Measurements from ENCODE around the gene FAT3.

Gene FAT3

DNA sequence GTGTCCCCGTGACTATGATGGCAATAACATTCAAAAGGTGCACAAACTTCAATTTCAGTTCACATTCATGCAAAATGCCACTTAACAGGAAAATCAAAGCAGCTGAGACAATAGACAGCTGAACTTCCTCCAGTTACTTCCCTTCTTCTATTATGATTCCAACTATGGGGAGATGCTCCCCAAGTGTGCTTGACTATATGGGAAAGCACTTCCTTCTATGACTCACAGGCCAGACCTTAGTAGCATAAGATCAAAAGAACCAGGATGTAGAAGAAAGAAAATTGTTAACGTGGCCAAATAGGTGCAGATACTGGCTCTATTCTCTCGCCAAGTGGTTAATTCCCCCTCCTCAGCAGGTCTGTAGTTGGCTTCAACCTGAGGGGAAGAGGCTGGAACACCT lies 7.8 kb upstream of the FAT3 start:
- Histone ChIP-seq H3K27me3 (ENCODE audit: insufficient read depth, low read length) (no peaks in the 10 kb centered on the region), H3K9ac (ENCODE audit: low read length) (no peak overlapping the region), H4K12ac (ENCODE audit: low read depth, low read length) (no peak overlapping the region), H2AK5ac (ENCODE audit: low read length) (no peak overlapping the region), H4K8ac (ENCODE audit: low read depth, low read length) (no peak overlapping the region), H2BK12ac (ENCODE audit: low read length) (no peak overlapping the region), H3K79me1 (ENCODE audit: low read length) (no peaks in the 10 kb centered on the region), H3K27ac (ENCODE audit: low read depth, low read length) (no peak overlapping the region), H3K79me2 (ENCODE audit: control insufficient read depth, insufficient read depth, low read length, poor library complexity) (no peaks in the 10 kb centered on the region), H3K4me1 (ENCODE audit: control insufficient read depth in 1 of 2, insufficient read depth in 2 of 2, low read length in 2 of 2) (no peaks in the 10 kb centered on the region), H2BK5ac (ENCODE audit: low read depth, low read length, poor library complexity) (no peak overlapping the region), H3K9me3 (ENCODE audit: insufficient read depth, low read depth, low read length) (no peaks in the 10 kb centered on the region), H3K4me2 (ENCODE audit: low read length) (no peak overlapping the region), H3K4me3 (ENCODE audit: low read depth, low read length) (no peak overlapping the region), H3K14ac (ENCODE audit: low read length) (no peak overlapping the region), H3K23ac (ENCODE audit: low read length) (no peak overlapping the region), H2BK120ac (ENCODE audit: insufficient read depth, low read length, poor library complexity) (no peak overlapping the region), H2AFZ (ENCODE audit: insufficient read depth, low read length, poor library complexity) (no peak overlapping the region), H3K36me3 (ENCODE audit: control insufficient read depth in 1 of 2, insufficient read depth in 2 of 2, low read length in 2 of 2) (no peaks in the 10 kb centered on the region), H4K91ac (ENCODE audit: low read depth, low read length) (no peak overlapping the region), H3K18ac (ENCODE audit: low read length) (no peak overlapping the region), H3K4ac (ENCODE audit: low read depth, low read length) (no peak overlapping the region)
- no peak for DNase-seq
- no CpG with 5 or more reads among the region's 3 CpGs for WGBS (ENCODE audit: extremely low coverage, insufficient coverage, insufficient read length)

DNA sequence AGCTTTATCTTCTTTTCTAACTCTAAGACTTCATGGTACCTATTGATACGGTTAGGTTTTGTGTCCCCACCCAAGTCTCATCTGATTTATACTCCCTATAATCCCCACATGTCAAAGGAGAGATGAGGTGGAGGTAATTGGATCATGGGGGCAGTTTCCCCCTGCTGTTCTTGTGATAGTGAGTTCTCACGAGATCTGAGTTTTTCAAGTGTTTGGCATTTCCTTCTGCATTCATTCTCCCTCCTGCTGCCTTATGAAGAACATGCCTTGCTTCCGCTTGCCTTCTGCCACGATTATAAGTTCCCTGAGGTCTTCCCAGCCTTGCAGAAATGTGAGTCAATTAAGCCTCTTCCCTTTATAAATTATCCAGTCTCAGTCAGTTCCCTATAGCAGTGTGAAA lies 5.1 kb upstream of the FAT3 start:
- H4K12ac ChIP-seq (ENCODE audit: low read depth, low read length), result no peak overlapping the region
- peaks cover 0 to 4% of the 10 kb centered on the region in 2 experiments for H3K4me1 ChIP-seq (ENCODE audit: control insufficient read depth in 1 of 2, insufficient read depth in 2 of 2, low read length in 2 of 2)
- H3K4me2 ChIP-seq (ENCODE audit: low read length), result no peak overlapping the region
- no peak for DNase-seq
- H3K4ac ChIP-seq (ENCODE audit: low read depth, low read length), result no peak overlapping the region
- no peak overlapping the region for H3K18ac ChIP-seq (ENCODE audit: low read length)
- no peaks in the 10 kb centered on the region for H3K9me3 ChIP-seq (ENCODE audit: insufficient read depth, low read depth, low read length)
- no peak overlapping the region for H3K4me3 ChIP-seq (ENCODE audit: low read depth, low read length)
- no peak overlapping the region for H3K27ac ChIP-seq (ENCODE audit: low read depth, low read length)
- H3K9ac ChIP-seq (ENCODE audit: low read length), result no peak overlapping the region
- H3K14ac ChIP-seq (ENCODE audit: low read length), result no peak overlapping the region
- no peak overlapping the region for H2AK5ac ChIP-seq (ENCODE audit: low read length)
- H3K27me3 ChIP-seq (ENCODE audit: insufficient read depth, low read length), result peaks cover 2% of the 10 kb centered on the region
- H4K8ac ChIP-seq (ENCODE audit: low read depth, low read length), result no peak overlapping the region
- no peak overlapping the region for H2BK120ac ChIP-seq (ENCODE audit: insufficient read depth, low read length, poor library complexity)
- no peaks in the 10 kb centered on the region for H3K36me3 ChIP-seq (ENCODE audit: control insufficient read depth in 1 of 2, insufficient read depth in 2 of 2, low read length in 2 of 2)
- H3K79me1 ChIP-seq (ENCODE audit: low read length), result no peaks in the 10 kb centered on the region
- H3K23ac ChIP-seq (ENCODE audit: low read length), result no peak overlapping the region
- H4K91ac ChIP-seq (ENCODE audit: low read depth, low read length), result no peak overlapping the region
- H2AFZ ChIP-seq (ENCODE audit: insufficient read depth, low read length, poor library complexity), result no peak overlapping the region
- no peak overlapping the region for H2BK12ac ChIP-seq (ENCODE audit: low read length)
- no peak overlapping the region for H2BK5ac ChIP-seq (ENCODE audit: low read depth, low read length, poor library complexity)
- no CpG with 5 or more reads among the region's 4 CpGs for WGBS (ENCODE audit: extremely low coverage, insufficient coverage, insufficient read length)
- H3K79me2 ChIP-seq (ENCODE audit: control insufficient read depth, insufficient read depth, low read length, poor library complexity), result no peaks in the 10 kb centered on the region

DNA sequence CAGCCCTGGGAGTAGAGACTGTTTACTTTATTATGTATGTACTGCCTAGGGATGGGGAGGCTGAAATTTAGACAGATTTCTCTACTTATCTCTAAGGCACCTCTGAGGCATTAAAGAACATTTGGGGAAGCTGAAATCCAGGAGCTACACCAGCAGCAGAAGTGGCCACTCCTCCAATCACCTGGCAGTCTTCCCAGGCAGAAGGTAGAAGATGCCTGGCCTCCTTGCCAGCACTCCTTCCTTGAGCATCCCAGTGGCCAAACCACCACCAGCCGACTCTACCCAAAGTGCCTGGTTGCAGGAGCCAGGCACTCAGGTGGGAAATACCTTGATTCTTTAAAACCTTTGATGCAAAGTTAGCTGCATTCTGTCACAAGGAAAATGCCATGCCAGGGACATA lies 1.9 kb upstream of the FAT3 start:
- Histone ChIP-seq H4K8ac (ENCODE audit: low read depth, low read length) (no peak overlapping the region), H3K9ac (ENCODE audit: low read length) (no peak overlapping the region), H3K18ac (ENCODE audit: low read length) (no peak overlapping the region), H3K27me3 (ENCODE audit: insufficient read depth, low read length) (peaks cover 13% of the 10 kb centered on the region), H2BK5ac (ENCODE audit: low read depth, low read length, poor library complexity) (no peak overlapping the region), H2BK12ac (ENCODE audit: low read length) (no peak overlapping the region), H2AFZ (ENCODE audit: insufficient read depth, low read length, poor library complexity) (no peak overlapping the region), H3K4me1 (ENCODE audit: control insufficient read depth in 1 of 2, insufficient read depth in 2 of 2, low read length in 2 of 2) (peaks cover 8 to 20% of the 10 kb centered on the region in 2 experiments), H3K14ac (ENCODE audit: low read length) (no peak overlapping the region), H3K23ac (ENCODE audit: low read length) (no peak overlapping the region), H2BK120ac (ENCODE audit: insufficient read depth, low read length, poor library complexity) (no peak overlapping the region), H3K4me2 (ENCODE audit: low read length) (no peak overlapping the region), H3K36me3 (ENCODE audit: control insufficient read depth in 1 of 2, insufficient read depth in 2 of 2, low read length in 2 of 2) (no peaks in the 10 kb centered on the region), H3K4ac (ENCODE audit: low read depth, low read length) (no peak overlapping the region), H4K91ac (ENCODE audit: low read depth, low read length) (no peak overlapping the region), H2AK5ac (ENCODE audit: low read length) (no peak overlapping the region), H3K79me2 (ENCODE audit: control insufficient read depth, insufficient read depth, low read length, poor library complexity) (no peaks in the 10 kb centered on the region), H4K12ac (ENCODE audit: low read depth, low read length) (no peak overlapping the region), H3K9me3 (ENCODE audit: insufficient read depth, low read depth, low read length) (no peaks in the 10 kb centered on the region), H3K4me3 (ENCODE audit: low read depth, low read length) (no peak overlapping the region), H3K79me1 (ENCODE audit: low read length) (no peaks in the 10 kb centered on the region), H3K27ac (ENCODE audit: low read depth, low read length) (no peak overlapping the region)
- no CpG with 5 or more reads among the region's 1 CpG for WGBS (ENCODE audit: extremely low coverage, insufficient coverage, insufficient read length)
- no peak for DNase-seq

DNA sequence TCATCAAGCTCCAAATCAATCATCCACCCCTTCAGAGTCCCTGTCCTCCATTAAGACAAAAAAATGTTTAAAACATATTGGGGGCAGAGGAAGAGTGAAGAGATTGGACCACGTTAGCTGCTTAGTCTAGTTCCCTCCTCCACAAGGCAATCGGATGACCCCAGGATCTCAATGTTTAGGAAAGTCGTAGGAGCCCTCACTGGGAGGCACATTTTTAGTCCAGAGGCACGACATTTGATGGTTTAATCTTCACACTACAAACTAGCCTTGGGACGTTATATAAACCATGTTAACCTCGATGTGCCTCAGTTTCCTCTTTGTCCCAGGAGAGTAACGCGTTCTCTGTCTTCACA lies 588 bp upstream of the FAT3 start:
- Histone ChIP-seq H3K14ac (ENCODE audit: low read length) (no peak overlapping the region), H3K27me3 (ENCODE audit: insufficient read depth, low read length) (peaks cover 13% of the 10 kb centered on the region), H2BK12ac (ENCODE audit: low read length) (no peak overlapping the region), H2AK5ac (ENCODE audit: low read length) (no peak overlapping the region), H3K4me3 (ENCODE audit: low read depth, low read length) (peak overlapping the region; percentile 70), H2AFZ (ENCODE audit: insufficient read depth, low read length, poor library complexity) (no peak overlapping the region), H3K79me1 (ENCODE audit: low read length) (no peaks in the 10 kb centered on the region), H3K27ac (ENCODE audit: low read depth, low read length) (no peak overlapping the region), H3K23ac (ENCODE audit: low read length) (no peak overlapping the region), H3K4me2 (ENCODE audit: low read length) (peak overlapping the region; percentile 70), H4K12ac (ENCODE audit: low read depth, low read length) (peak overlapping the region; percentile 4), H4K8ac (ENCODE audit: low read depth, low read length) (no peak overlapping the region), H3K36me3 (ENCODE audit: control insufficient read depth in 1 of 2, insufficient read depth in 2 of 2, low read length in 2 of 2) (no peaks in the 10 kb centered on the region), H4K91ac (ENCODE audit: low read depth, low read length) (no peak overlapping the region), H3K4me1 (ENCODE audit: control insufficient read depth in 1 of 2, insufficient read depth in 2 of 2, low read length in 2 of 2) (peaks cover 8 to 20% of the 10 kb centered on the region in 2 experiments), H3K18ac (ENCODE audit: low read length) (no peak overlapping the region), H2BK120ac (ENCODE audit: insufficient read depth, low read length, poor library complexity) (no peak overlapping the region), H3K9ac (ENCODE audit: low read length) (no peak overlapping the region), H3K4ac (ENCODE audit: low read depth, low read length) (no peak overlapping the region), H3K9me3 (ENCODE audit: insufficient read depth, low read depth, low read length) (no peaks in the 10 kb centered on the region), H2BK5ac (ENCODE audit: low read depth, low read length, poor library complexity) (no peak overlapping the region), H3K79me2 (ENCODE audit: control insufficient read depth, insufficient read depth, low read length, poor library complexity) (no peaks in the 10 kb centered on the region)
- WGBS (ENCODE audit: extremely low coverage, insufficient coverage, insufficient read length), result no CpG with 5 or more reads among the region's 8 CpGs
- DNase-seq, result no peak
